Measurements from ENCODE around the gene BAD. TPM values are rescaled to one million over a fixed set of nuclear protein-coding genes. Genes with fewer than 3 reads are reported as not detected.

Gene BAD
- total RNA-seq, 1 experiment from 2014 or later, result 34.7 TPM

- peak; percentile 100 for DNase-seq (ENCODE audit: low spot score)
- TF ChIP-seq SMAD3 (CRISPR knock-in tag; IDR thresholded peaks at IDR 0.05; ENCODE audit: borderline replicate concordance) (no peak), TEAD4 (CRISPR knock-in tag; IDR thresholded peaks at IDR 0.05) (no peak), STAT6 (CRISPR knock-in tag; conservative IDR thresholded peaks at IDR 0.05; ENCODE audit: low read depth) (no peak), E2F4 (CRISPR knock-in tag; IDR thresholded peaks at IDR 0.05; ENCODE audit: borderline replicate concordance, low read depth) (no peak), ZMAT4 (CRISPR knock-in tag; IDR thresholded peaks at IDR 0.05) (peak; percentile 58; the same call in 1 of the 2 replicates), MXD4 (CRISPR knock-in tag; IDR thresholded peaks at IDR 0.05; ENCODE audit: borderline replicate concordance) (no peak), CTCF (IDR thresholded peaks at IDR 0.05) (no peak), ERG (CRISPR knock-in tag; IDR thresholded peaks at IDR 0.05) (no peak), SP1 (CRISPR knock-in tag; conservative IDR thresholded peaks at IDR 0.05) (no peak; the same call in 1 of the 2 replicates), ZNF416 (CRISPR knock-in tag; IDR thresholded peaks at IDR 0.05) (no peak), CREM (CRISPR knock-in tag; IDR thresholded peaks at IDR 0.05) (0 out of 2 replicates have a peak, but pooled peaks have one; percentile 20), ATF1 (CRISPR knock-in tag; IDR thresholded peaks at IDR 0.05) (no peak), JUN (CRISPR knock-in tag; IDR thresholded peaks at IDR 0.05) (no peak), NR2C2 (CRISPR knock-in tag; IDR thresholded peaks at IDR 0.05) (no peak), ZNF281 (CRISPR knock-in tag; IDR thresholded peaks at IDR 0.05) (0 out of 2 replicates have a peak, but pooled peaks have one; percentile 31), AFF4 (CRISPR knock-in tag; IDR thresholded peaks at IDR 0.05; ENCODE audit: borderline replicate concordance) (no peak), RORB (CRISPR knock-in tag; IDR thresholded peaks at IDR 0.05) (no peak), USF2 (CRISPR knock-in tag; IDR thresholded peaks at IDR 0.05) (no peak), FOXK1 (CRISPR knock-in tag; IDR thresholded peaks at IDR 0.05) (no peak), CREB1 (CRISPR knock-in tag; IDR thresholded peaks at IDR 0.05) (no peak)
These were observed 42.7 kb downstream of the BAD start for GRCh38 chr11:64241491-64242374.

More at GRCh38 chr11:64241491-64242374, 42.7 kb downstream of the BAD start:
- H3K4me3 Mint-ChIP-seq, result peak overlapping the region; percentile 88
- ChIA-PET POLR2A (interaction anchor here (0.5 to 1.5 kb wide), 12 partner anchors 8 to 89 kb away, joined by 3 to 9 read pairs (median 4); partner anchors contain the start of genes PLCB3, PRDX5, STIP1 and TRMT112), CTCF (interaction anchor here (0.6 to 3.8 kb wide), 16 partner anchors 9 to 322 kb away, joined by 3 to 50 read pairs (median 5); partner anchors contain the start of genes ESRRA, NUDT22, PLCB3 and PRDX5)
- H3K9me3 Mint-ChIP-seq, result no peaks in the 10 kb centered on the region
- no peaks in the 10 kb centered on the region for H3K27me3 Mint-ChIP-seq (ENCODE audit: low read depth)
- peaks cover 30% of the 10 kb centered on the region for H3K4me1 Mint-ChIP-seq
- peaks cover 12% of the 10 kb centered on the region for H3K36me3 Mint-ChIP-seq
- peak overlapping the region; percentile 86; the same call in 1 of the 2 replicates for H3K27ac Mint-ChIP-seq
- peak; percentile 11 for ATAC-seq
